Measurements from ENCODE around the gene RRAGD.
A peak's percentile ranks its signal among the peaks of the same experiment; 100 is the strongest.

Gene RRAGD

DNA sequence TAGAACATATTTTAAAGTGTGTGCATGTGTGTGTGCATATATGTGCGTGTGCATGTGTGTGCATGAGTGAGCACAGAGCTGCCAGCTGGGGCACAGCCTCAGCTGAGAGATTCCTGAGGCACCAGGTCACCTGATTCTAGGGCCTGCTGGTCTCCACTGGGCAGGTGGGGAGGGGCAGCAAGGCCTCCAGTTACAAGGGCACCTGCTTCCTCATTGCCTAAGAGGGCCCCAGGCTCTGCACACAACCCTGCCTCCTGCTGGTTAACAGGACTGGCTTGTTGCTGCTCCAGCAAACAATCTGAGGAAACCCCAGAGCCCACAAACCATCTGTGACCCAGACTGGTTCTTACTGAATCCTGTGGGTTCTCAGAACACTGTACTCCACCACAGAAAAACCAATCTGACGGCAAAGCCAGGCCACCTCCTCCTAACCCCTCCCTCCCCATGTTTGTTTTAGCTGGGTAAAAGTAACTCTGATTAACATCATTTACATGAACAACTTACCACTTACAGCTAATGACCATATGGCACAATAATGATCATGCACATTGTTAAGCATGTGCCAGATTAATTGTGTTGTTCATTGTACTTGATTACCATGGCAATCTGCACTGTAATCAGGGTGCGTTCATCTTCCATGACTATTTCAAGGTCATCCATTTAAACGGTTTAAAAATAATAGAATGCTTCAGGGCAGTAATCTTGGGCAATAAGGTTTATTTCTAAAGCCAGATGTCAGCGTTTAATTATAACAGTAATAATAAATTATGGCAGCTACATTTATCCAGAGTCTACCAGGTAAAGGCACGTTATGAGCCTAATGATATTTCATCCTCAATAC lies 36.4 kb downstream of the RRAGD start:
- no peak for DNase-seq

DNA sequence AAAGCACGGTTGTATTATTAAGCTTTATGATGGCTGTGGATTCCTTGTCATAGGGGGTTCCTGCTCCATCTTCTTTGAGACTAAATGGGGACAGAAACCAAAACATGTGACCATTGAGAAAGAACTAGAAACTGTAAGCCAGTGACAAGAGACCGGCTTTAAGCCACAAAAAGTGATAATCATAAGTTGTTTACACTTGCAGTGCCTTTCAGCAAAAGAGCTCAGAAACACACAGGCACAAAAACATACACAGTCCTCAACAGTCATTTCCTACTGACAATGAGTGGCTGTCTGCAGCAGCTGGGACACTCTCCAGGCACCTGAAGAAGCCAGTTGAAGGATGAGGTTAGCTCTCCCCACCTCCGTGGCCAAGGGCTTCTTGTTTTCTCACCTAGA lies 39.6 kb downstream of the RRAGD start:
- DNase-seq: no peak

- DNase-seq: peak; percentile 43
Measured at GRCh38 chr6:89371849-89372505, 40.1 kb downstream of the RRAGD start.

DNA sequence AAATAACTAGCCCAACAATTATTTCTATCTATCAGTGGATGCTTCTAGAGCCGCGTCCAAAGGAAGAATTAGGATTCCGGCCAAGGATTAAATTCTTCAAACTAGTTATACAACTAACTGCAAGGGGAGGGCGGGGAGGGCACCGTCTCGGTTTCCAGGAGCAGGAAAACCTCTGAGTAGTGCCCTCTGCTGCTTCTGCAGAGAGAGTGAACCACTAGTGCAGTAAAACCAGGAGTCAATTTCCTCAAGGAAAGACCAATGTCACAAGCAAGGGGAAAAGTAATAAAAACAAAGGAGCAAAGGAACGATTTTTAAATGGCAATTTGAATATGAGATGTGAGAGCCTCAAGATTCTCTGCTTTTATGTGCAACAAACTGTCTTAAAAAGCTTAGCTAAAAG lies 43.1 kb downstream of the RRAGD start:
- DNase-seq: peak; percentile 27

DNA sequence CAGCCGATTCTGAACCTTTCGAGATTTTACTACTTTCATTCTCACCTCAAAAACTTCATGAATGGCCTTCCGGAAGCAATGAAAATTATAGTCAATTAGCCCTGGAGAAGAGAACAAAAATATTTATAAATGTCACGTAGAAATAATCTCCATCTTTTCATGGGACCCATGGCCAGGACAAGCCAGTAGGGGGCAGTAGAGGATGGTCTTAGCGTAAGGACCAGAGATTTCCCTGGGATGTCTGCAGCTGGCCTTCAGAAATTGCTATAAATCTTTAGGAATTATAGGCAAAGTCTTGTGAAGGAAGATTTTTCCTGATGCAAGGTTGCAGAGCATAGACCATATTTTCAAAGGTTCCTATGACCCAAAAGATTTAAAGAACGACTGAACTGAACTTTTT lies 44.0 kb downstream of the RRAGD start:
- peak; percentile 36 for DNase-seq

DNA sequence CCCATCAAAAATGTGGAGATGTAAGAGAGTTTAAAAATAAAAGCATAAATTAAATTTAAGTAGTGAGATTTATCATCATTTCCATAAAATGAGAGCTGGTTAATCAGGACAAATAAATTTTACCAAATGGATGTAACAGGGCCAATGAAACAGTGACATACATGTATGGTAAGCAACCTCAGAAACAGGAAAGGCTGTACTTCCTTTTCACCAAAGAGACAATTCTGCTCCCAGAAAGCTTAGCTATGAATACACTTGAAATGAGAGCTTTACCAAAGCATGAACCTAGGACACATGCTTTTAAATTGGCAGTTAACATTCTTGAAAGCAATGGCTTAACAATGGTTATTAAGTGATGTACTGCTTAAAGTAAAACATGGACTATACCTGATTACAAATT lies 47.5 kb downstream of the RRAGD start:
- no peak for DNase-seq

DNA sequence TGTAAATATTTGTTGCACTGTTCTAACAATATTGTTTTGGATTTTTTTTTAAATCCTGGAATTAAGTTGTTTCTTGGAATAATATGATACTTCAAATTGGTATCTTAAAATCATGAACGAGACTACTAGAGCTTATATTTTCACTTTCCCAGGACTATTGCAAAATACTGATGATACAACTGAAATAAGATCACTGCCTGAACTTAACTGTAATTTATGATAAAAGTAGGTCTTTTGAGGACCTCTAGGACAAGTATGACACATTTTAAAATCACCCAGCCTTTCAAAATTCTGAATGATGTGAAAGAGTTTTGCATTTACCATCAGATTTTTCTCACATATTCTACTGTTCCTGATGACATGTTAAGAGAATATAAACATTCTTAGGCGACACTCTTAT lies 50.9 kb downstream of the RRAGD start:
- DNase-seq: no peak

DNA sequence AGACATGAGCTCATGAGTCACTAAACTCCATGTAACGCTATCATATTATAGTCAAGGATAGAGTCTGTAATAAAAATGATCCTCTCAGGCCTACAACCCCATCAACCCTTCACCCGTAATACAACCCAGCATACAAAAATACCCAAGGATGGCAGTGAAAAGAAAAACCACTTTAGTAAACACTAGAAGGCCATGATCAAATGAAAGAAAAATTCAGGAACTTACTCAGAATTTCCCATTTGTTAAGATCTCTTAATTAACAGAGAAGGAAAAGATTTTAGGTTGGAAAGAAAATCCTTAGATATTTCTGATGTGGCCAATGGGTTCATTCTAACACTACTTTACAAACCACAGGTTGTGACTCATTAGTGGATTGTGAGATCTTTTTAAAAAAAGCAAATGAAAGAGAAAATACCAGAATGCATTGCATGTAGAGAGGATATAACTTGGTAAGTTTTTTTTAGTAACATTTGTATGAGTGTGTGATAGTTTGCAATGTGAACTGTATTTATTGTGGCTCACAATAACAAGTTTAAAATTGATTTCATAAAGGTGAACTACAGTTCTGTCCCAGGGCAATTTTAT lies 51.6 kb downstream of the RRAGD start:
- peak; percentile 80 for DNase-seq

DNA sequence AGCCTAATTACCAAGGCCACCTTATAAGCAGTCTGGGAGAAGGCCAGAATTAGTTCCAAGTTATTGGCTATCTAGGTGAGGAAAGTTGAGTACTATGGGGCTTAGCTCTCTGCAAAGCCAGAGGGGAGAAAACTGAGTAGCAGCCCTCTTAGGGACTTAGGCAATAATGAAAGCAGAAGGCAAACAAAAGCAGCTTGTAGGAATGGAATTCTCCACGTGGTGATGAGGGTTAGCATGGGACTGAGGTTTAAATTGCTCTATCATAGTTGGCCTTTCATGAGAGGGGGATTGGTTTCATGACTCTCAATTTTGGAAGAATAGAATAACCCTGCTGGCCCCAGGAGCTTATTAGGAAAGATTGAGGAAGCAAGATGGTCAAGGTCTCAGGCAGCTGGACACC lies 52.5 kb downstream of the RRAGD start:
- DNase-seq: no peak

DNA sequence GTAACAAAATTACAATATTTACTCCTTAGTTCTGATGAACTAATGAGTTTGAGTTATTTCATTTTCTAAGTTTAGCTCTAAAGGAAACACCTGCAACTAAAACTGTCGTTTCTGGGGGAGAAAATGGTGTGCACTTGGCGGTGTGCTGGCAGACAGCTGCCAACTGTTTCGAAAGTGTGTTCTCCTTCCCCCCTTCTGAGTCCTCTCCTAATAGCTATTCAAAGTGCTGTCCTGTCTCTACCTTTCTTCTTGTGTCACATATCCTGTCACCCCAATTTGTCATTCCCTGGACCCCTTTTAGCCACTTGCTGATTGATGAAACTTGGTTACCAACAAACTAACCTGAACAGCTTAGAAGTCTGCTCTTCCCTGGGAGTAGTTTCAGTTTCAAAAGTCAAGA lies 54.7 kb downstream of the RRAGD start:
- DNase-seq: no peak

- no peak for DNase-seq
Measured at GRCh38 chr6:89356642-89357170, 55.4 kb downstream of the RRAGD start.

DNA sequence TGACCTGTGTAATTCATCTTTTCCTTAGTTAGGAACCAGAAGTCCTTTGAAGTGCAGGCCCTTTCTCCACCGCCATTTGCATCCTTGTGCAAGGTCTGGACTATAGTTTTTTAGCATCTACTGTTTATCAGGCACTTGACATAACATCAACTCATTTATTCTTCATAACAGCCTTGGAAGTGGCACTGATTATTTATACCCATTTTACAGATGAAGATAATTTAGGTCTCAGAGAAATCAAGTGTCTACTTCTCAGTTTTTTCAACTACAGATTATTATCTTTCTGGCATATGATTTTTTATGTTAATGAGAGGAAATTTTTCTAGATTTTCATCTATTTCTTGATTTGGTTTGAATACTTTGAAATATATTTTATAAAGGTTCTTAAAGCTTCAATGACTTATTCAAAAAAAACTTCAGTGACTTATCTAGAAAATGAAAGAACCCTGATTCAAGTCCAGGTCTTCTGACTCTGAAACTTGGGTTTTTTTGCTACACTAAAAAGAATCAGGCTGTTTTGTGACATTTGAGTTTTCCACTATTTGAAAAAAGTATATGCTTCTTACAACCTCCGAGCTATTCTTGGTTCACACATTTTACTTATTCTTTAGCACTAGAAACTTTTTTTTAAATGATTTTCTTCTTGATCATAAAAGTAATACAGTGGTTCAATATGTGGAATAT lies 56.4 kb downstream of the RRAGD start:
- no peak for DNase-seq

GRCh38 chr6:89353702-89354392 lies 58.2 kb downstream of the RRAGD start:
- no peak for DNase-seq

GRCh38 chr6:89353118-89353556 lies 58.9 kb downstream of the RRAGD start:
- no peak for DNase-seq

GRCh38 chr6:89352278-89353117 lies 59.6 kb downstream of the RRAGD start, which contains the start of gene UBE2J1:
UBE2J1 (minus strand) TSS chr6:89352722; CDS start chr6:89352569, 153 bp downstream.
- DNase-seq: peak; percentile 94

DNA sequence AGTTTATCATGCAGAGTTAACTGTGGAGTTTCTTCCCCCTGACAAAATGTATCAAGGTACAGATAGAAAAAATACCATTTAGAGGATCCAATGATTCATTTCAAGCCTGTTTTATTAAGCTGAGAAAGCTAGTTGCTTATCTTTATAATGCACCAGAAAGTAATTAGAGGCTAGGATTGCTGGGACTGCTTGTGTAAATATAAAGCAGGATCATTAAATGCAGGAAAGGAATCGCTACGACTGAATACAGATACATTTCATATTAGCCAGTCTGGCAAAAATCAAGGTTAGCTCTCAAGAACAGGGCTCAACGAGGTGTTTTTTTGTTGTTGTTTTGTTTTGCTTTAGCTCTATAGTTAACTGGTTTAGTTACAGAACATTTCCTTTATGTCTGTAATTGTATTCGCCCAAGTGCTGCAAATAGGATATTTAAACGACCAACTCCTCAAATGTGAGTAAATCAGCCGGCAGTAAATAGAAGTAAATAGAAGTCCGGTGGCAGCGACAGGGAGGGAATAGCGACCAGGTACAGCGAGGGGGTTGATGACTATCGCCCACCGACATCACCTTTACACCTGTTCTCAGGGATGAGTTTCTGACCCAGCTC lies 60.3 kb downstream of the RRAGD start:
- DNase-seq: no peak

DNA sequence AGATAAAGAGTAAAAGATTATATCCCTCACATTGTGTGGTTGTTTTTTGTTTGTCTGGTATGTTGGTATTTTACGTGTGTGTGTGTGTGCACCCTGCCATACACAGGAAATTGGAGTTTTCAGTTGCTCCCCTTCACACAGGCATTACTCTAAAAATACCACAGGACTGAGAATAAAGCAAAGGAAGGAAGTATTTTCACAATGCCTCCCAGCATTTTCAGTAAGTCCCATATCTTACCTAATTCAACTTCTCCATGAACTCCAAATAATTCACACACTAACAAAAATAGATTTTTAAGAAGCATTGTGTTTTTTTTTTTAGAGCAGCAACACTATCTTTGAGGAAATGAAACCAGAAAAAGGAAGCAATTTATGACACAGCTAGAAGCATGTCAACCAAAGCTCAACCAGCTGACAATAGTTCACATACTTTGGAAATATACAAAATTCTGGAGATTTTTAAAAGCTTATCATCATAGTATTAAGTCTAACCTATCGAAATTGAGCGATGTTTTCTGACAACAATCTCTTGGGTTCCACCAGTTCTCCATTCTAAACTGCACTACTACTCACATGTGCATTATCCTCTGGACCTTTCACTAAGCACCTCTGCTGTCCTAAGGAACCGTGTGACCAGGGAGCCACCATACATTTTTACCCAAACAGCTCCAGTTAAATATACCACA lies 61.6 kb downstream of the RRAGD start:
- peak; percentile 24 for DNase-seq

DNA sequence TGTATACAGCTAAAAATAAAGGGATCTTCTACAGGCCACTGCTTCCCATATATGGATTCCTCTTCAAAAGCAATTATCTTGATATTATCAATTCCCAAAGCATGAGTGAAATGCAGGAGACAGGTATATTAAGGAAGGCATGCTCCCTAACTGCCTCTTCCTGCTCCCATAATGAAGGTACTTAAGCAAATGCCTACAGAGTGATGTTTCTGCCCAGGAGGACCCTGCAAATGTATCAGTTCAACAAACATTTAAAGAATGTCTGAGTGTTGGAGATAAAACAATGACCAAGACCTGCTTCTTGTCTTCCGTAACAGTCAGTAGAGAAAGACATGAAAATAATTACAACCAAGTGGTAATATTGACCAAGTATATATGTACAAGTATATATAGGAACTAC lies 63.7 kb downstream of the RRAGD start:
- DNase-seq: peak; percentile 49

GRCh38 chr6:89347825-89348224 lies 64.2 kb downstream of the RRAGD start:
- peak; percentile 17 for DNase-seq

GRCh38 chr6:89346433-89346832 lies 65.6 kb downstream of the RRAGD start:
- peak; percentile 52 for DNase-seq

Measured in fibroblast of skin of right biceps (primary cell).